DMS114 treated with DMSO at 0.1 percent for 48 hours (cell line): ENCODE data around the gene ABHD10.

ENCODE experiments used
- DNase-seq: peaks from one replicate; lab custom pipeline; 2025; ENCODE audit not compliant: unreplicated experiment; lab: John Stamatoyannopoulos, UW

The ABHD10 gene

GRCh38 chr3:111999484-112000324 is 20.9 kb downstream of the ABHD10 start:
- no peak for DNase-seq

DNA sequence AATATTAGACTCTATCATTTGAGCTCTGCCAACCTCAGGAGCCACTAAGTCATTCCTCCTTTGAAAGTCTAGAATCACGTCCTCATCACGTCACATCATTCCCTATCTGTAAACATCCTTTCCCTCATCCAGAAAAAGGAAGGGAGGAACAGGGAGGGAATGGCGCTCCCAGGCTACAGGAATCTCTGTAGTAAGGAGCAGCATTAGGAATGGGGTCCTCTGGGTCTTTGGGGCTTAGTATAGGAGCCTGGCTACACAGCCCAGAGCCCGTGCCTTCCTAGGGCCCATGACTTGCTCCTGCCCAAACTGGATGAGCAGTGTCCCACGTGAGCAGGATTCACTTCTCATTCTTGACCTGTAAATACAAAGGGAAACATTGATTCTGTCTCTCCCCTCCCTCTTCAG is 21.5 kb downstream of the ABHD10 start:
- no peak for DNase-seq

GRCh38 chr3:112000966-112001365 is 22.1 kb downstream of the ABHD10 start:
- no peak for DNase-seq

GRCh38 chr3:112001526-112001925 is 22.7 kb downstream of the ABHD10 start:
- no peak for DNase-seq

DNA sequence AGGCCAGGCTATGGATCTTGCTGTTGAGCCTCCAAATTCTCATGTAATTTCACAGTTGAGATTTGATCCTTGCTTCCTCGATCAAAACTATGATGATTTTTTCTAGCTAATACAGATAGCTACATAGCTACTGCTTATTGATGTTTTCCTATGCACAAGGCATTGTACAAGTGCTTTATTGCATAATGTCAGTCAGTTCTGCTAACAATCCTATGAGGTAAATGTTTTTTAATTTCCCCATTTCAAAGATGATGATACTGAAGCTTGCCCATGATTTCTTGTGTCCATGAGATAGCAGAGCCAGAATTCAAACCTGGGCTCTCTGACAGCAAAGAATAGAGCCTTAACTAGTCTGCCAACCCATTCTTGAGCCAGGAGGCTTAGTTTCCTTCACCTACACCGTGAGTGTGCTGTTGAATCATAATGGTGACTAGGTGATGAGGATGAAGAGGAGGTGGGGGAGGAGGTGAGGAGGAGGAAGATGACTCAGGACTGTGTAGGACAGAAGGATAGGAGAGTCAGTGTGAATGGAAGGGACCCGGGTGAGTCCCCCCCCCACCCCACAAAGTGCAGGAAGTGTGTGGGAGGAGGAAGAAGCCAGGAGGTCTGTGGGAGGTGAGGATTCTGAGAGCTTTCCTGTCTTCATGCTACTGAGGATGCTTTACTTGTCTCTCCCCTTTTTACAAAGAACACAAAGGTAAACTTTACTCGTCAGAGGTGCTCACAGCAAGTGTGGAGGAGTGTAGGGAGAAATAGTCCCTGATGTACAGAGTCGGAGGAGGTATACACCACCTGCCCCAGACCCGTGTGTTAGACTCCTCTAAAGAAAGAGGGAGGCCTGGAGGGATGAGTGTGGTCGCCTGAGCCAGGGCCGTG is 23.5 kb downstream of the ABHD10 start:
- DNase-seq, result no peak

DNA sequence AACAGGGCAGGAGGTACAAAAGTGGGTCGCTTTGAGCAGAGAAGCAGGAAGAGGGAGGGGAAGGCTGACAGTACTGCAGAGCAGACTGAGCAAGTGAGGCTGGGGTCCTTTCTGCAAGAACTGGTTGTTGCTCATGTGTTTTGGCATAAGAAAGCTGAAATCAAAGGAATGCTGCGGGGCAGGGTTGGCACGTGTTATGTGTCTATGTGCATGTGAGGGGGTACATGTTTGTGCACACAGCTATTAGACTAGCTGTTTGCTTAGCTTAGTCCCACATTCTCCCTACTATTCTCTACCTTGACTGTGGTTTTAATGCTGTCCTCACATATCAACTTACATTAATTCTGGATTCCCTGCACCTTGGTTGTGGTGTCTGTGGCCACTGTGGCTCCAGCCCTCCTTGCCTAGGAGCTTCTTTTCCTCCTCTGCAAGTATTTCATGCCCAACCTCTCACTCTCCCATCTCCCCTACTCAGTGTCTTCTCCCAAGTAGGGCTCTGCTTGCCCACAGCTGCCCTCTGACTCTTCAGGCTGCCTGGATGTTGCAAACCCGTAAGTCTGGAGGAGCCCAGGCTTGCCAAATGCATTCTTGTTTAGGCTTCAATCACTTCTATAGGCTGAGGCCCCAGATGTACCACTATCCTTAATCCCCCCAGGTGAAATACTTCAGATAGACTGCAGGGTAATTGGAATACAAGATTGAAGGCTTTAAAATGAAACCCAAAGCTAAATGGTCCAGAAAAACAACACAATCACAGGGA is 24.7 kb downstream of the ABHD10 start:
- DNase-seq, result no peak

- no peak for DNase-seq
These were observed 25.4 kb downstream of the ABHD10 start for GRCh38 chr3:112004187-112004586.

DNA sequence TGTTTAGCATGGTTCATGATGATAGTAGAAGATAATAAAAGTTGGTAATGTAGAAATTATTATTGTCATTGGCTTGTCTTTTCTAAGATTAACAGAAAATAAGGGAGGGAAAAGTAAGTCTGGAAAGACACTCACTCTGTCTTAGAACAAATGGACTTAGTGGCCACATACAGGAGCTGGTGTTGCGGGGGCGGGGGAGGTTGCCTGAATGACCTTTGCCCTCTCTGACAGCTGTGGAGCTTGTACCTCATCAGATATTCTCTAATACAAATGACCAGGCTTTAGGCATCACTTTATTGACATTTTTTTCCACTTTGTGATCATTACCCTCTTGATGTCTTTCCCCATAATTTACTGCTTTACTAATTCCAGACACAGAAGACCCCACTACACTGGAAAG is 25.8 kb downstream of the ABHD10 start:
- DNase-seq, result no peak

- no peak for DNase-seq
These were observed 26.4 kb downstream of the ABHD10 start for GRCh38 chr3:112005091-112005672.

DNA sequence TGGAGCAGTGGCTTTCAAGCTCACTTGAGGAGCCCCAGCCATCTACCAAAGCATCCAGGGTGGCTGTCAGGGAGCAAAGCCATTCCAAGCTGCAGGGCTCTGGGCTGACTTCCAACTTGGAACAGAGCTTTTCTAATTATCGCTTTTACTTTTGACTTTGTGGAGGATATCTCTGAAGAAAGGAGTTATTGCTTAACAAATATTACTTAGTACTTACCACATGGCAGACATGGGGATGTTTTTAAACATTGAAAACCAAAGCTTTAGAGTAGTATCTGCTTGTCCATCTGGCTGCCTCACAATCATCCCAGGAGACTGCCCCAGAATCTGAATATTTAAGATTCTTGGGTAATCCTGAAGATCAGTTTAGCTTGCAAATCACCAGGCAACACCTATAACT is 28.8 kb downstream of the ABHD10 start:
- no peak for DNase-seq

GRCh38 chr3:112009670-112010069 is 30.8 kb downstream of the ABHD10 start:
- no peak for DNase-seq

DNA sequence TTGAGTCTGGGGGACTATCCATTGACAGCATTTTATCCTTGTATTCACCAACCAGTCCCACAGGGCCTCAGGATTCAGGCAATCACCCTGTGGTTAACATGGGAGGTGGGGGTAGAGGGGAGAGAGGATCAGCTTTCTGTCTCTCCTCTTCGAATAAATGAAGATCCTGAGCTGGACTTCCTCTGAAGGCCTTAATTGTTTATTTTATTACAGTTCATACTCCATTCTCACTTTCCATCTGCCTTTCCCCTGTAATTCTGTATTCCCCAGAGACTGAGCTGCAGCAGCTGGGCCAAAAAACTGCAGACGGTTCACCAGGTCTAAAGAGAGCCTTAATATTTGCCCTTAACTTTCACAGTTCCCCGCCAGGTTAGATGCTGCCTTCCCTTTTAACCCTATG is 31.8 kb downstream of the ABHD10 start:
- no peak for DNase-seq

GRCh38 chr3:112011376-112011940 is 32.6 kb downstream of the ABHD10 start:
- no peak for DNase-seq

GRCh38 chr3:112012205-112012992 is 33.6 kb downstream of the ABHD10 start:
- DNase-seq, result no peak

DNA sequence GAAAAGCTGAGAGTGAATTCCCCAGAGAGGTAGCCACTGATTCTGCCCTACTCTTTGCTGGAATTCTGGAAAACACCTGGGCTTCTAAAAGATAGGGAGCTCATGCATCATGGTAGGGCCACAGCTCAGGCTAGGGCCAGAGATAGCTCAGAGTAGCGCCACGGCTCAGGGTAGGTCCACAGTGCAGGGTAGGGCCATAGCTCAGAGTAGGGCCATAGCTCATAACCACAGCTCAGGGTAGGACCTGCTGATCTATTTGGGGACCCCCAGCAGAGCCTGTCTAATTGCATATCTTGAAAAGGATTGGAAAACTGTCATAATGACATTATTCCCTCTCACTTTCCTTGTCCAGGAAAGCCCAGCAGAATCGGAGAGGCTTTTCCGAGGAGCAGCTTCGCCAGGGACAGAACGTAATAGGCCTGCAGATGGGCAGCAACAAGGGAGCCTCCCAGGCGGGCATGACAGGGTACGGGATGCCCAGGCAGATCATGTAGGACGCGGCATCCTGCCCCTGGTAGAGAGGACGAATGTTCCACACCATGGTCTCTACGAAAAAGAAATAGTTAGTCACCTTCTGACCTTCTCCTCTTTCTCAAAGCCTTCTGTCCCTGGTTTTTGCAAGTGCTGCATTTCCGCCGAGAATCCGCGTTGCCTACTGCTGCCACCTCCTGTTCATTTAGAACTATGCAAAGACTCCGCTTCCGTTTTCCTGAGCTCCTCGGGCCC is 34.4 kb downstream of the ABHD10 start:
- peak; percentile 36 for DNase-seq

- no peak for DNase-seq
These were observed 34.9 kb downstream of the ABHD10 start for GRCh38 chr3:112013784-112014143.

- no peak for DNase-seq
These were observed 38.3 kb downstream of the ABHD10 start for GRCh38 chr3:112017091-112017490.

DNA sequence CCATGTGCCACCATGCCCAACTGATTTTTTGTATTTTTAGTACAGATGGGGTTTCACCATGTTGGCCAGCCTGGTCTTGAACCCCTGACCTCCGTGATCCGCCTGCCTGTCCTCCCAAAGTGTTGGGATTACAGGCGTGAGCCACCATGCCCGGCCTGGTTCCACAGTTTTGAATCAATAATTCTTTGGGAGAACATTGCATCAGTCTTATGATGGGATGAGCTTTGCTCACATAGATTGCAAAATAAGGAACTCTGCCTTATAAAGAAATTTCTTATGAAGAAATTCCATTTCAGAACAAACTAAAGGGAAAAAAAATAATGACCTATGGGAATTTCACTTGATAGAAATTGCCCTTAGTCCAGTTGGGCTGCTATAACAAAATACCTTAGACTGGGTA is 39.9 kb downstream of the ABHD10 start:
- no peak for DNase-seq

GRCh38 chr3:112019716-112020115 is 40.9 kb downstream of the ABHD10 start:
- no peak for DNase-seq
